NCI-H82 (cell line): ENCODE measurements around the gene TWIST2.

Experiments used
- DNase-seq: peaks from one replicate; lab custom pipeline; 2025; lab: John Stamatoyannopoulos, UW

Gene TWIST2

GRCh38 chr2:238919307-238919706 lies 71.4 kb downstream of the TWIST2 start:
- no peak for DNase-seq

GRCh38 chr2:238920053-238920452 lies 72.2 kb downstream of the TWIST2 start:
- DNase-seq, result no peak

GRCh38 chr2:238920601-238921001 lies 72.7 kb downstream of the TWIST2 start:
- DNase-seq, result no peak

GRCh38 chr2:238921259-238921658 lies 73.4 kb downstream of the TWIST2 start:
- no peak for DNase-seq

GRCh38 chr2:238921681-238922319 lies 73.9 kb downstream of the TWIST2 start:
- no peak for DNase-seq

GRCh38 chr2:238922435-238922834 lies 74.5 kb downstream of the TWIST2 start:
- no peak for DNase-seq

GRCh38 chr2:238924032-238924431 lies 76.1 kb downstream of the TWIST2 start:
- no peak for DNase-seq

- DNase-seq, result no peak
These were observed 76.9 kb downstream of the TWIST2 start for GRCh38 chr2:238924796-238925195.

- no peak for DNase-seq
These were observed 77.4 kb downstream of the TWIST2 start for GRCh38 chr2:238925281-238925680.

GRCh38 chr2:238925816-238926521 lies 78.1 kb downstream of the TWIST2 start:
- no peak for DNase-seq

- DNase-seq, result no peak
These were observed 79.1 kb downstream of the TWIST2 start for GRCh38 chr2:238926761-238927611.

- DNase-seq, result no peak
These were observed 80.0 kb downstream of the TWIST2 start for GRCh38 chr2:238927746-238928519.

- no peak for DNase-seq
These were observed 80.8 kb downstream of the TWIST2 start for GRCh38 chr2:238928520-238929241.

GRCh38 chr2:238929242-238930081 lies 81.6 kb downstream of the TWIST2 start:
- DNase-seq, result no peak

- no peak for DNase-seq
These were observed 82.3 kb downstream of the TWIST2 start for GRCh38 chr2:238930216-238930615.

GRCh38 chr2:238936162-238937052 lies 88.5 kb downstream of the TWIST2 start:
- DNase-seq, result no peak

GRCh38 chr2:238938003-238938400 lies 90.1 kb downstream of the TWIST2 start:
- DNase-seq, result no peak

GRCh38 chr2:238938401-238939055 lies 90.6 kb downstream of the TWIST2 start:
- DNase-seq, result no peak

- no peak for DNase-seq
These were observed 91.2 kb downstream of the TWIST2 start for GRCh38 chr2:238939074-238939473.
